ENCODE data around the gene GPR152. TPM values are rescaled to one million over a fixed set of nuclear protein-coding genes. Genes with fewer than 3 reads are reported as not detected.
"Not testable (repeated sequence)": the region's sequence is repeated elsewhere in the genome, so short reads cannot be mapped to it uniquely, and the experiment has no call there.

The GPR152 gene
- total RNA-seq, 2 experiments from 2014 or later, result not detected

- H3K4me3 ChIP-seq (ENCODE audit: low read length), result no peak overlapping the region
- Mint-ChIP-seq H3K27me3 (no peaks in the 10 kb centered on the region), H3K9me3 (no peaks in the 10 kb centered on the region), H3K4me1 (ENCODE audit: low read depth) (peaks cover 71% of the 10 kb centered on the region), H3K36me3 (ENCODE audit: low read depth) (peaks cover 74% of the 10 kb centered on the region), H3K27ac (peak overlapping the region; percentile 95), H3K4me3 (peak overlapping the region; percentile 83)
- H3K4me1 ChIP-seq (ENCODE audit: insufficient read depth, low read length), result peaks cover 84% of the 10 kb centered on the region
- peak overlapping the region; percentile 44 to 58 for H3K27ac ChIP-seq (ENCODE audit: low read depth in 1 of 2, low read length in 2 of 2)
- DNase-seq, result peak in 4 of 14 experiments; percentile 6 to 66 (median 54)
- TF ChIP-seq, protein P1, sequence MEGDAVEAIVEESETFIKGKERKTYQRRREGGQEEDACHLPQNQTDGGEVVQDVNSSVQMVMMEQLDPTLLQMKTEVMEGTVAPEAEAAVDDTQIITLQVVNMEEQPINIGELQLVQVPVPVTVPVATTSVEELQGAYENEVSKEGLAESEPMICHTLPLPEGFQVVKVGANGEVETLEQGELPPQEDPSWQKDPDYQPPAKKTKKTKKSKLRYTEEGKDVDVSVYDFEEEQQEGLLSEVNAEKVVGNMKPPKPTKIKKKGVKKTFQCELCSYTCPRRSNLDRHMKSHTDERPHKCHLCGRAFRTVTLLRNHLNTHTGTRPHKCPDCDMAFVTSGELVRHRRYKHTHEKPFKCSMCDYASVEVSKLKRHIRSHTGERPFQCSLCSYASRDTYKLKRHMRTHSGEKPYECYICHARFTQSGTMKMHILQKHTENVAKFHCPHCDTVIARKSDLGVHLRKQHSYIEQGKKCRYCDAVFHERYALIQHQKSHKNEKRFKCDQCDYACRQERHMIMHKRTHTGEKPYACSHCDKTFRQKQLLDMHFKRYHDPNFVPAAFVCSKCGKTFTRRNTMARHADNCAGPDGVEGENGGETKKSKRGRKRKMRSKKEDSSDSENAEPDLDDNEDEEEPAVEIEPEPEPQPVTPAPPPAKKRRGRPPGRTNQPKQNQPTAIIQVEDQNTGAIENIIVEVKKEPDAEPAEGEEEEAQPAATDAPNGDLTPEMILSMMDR (IDR thresholded peaks at IDR 0.05), result no peak
- peaks cover 48% of the 10 kb centered on the region for H3K36me3 ChIP-seq (ENCODE audit: insufficient read depth, low read length)
- no peaks in the 10 kb centered on the region for H3K27me3 ChIP-seq (ENCODE audit: control insufficient read depth in 1 of 2, insufficient read depth in 2 of 2, low read length in 2 of 2)
- POLR2A ChIA-PET, result interaction anchor here (0.6 to 5.5 kb wide), 12 partner anchors 10 to 135 kb away, joined by 3 to 102 read pairs (median 8); partner anchors contain the start of genes CDK2AP2, PITPNM1, PPP1CA and PTPRCAP
- H3K9me3 ChIP-seq (ENCODE audit: control insufficient read depth in 1 of 2, insufficient read depth in 1 of 2, low read length in 2 of 2), result no peaks in the 10 kb centered on the region
- CTCF ChIA-PET, result interaction anchor here (1.1 to 1.2 kb wide), 2 partner anchors 80 to 104 kb away, joined by 3 read pairs; no protein-coding TSS in a partner anchor
- ATAC-seq (ENCODE audit: poor library complexity), result no peak
- intact Hi-C loops (cut with DNase I, micrococcal nuclease), result loop anchor here (1.0 to 10.0 kb wide), 2 partner anchors 19 to 202 kb away; partner anchors contain the start of genes ANKRD13D (in 1 of the 2) and PITPNM1 (in 1 of the 2)
Observed at GRCh38 chr11:67486481-67487195, 34.1 kb upstream of the GPR152 start.

DNA sequence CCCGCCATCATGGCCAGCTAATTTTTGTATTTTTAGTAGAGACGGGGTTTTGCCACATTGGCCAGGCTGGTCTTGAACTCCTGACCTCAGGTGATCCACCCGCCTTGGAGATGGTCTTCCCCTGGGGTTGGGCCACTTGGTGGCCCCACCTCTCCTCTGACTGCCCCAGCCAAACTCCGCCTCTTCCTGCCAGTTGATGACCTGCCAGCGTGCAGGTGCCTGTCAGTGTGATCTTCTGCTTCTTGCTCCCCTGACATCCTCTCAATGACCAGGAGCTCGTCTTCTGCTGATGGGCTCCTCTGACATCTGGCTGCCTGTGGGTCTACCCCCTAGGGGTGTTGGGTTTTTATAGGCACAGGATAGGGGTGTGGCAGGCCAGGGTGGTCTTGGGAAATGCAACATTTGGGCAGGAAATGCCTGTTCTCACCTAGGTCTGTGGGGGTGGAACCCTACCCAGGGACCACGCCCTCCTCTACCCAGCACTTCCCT, 33.4 kb upstream of the GPR152 start:
- not testable (repeated sequence) for H3K9me3 Mint-ChIP-seq; H3K27me3 Mint-ChIP-seq; H3K4me3 ChIP-seq (ENCODE audit: low read length); ATAC-seq (ENCODE audit: poor library complexity); H3K27me3 ChIP-seq (ENCODE audit: control insufficient read depth in 1 of 2, insufficient read depth in 2 of 2, low read length in 2 of 2); H3K9me3 ChIP-seq (ENCODE audit: control insufficient read depth in 1 of 2, insufficient read depth in 1 of 2, low read length in 2 of 2)
- peak overlapping the region; percentile 83 for H3K4me3 Mint-ChIP-seq
- H3K36me3 Mint-ChIP-seq (ENCODE audit: low read depth), result peaks cover 68% of the 10 kb centered on the region
- H3K27ac Mint-ChIP-seq, result peak overlapping the region; percentile 95
- CTCF ChIA-PET, result interaction anchor here (0.6 to 1.4 kb wide), 4 partner anchors 20 to 146 kb away, joined by 3 to 4 read pairs (median 3); partner anchors contain the start of gene PITPNM1
- H3K4me1 Mint-ChIP-seq (ENCODE audit: low read depth), result peaks cover 71% of the 10 kb centered on the region
- POLR2A ChIA-PET, result interaction anchor here (0.6 to 5.5 kb wide), 11 partner anchors 12 to 135 kb away, joined by 3 to 102 read pairs (median 9); partner anchors contain the start of genes CDK2AP2, PITPNM1, PPP1CA and PTPRCAP
- peaks cover 40% of the 10 kb centered on the region for H3K36me3 ChIP-seq (ENCODE audit: insufficient read depth, low read length)
- H3K4me1 ChIP-seq (ENCODE audit: insufficient read depth, low read length), result peaks cover 84% of the 10 kb centered on the region
- intact Hi-C loops (cut with DNase I, micrococcal nuclease), result loop anchor here in 1 of 2 experiments (10.0 kb wide), 1 partner anchor 201 kb away; the partner anchor contains the start of gene ANKRD13D
- H3K27ac ChIP-seq (ENCODE audit: low read depth in 1 of 2, low read length in 2 of 2), result peak overlapping the region; percentile 44 to 58
- peak in 10 of 14 experiments; percentile 20 to 91 (median 42) for DNase-seq

- ChIA-PET POLR2A (interaction anchor here (0.6 to 5.5 kb wide), 16 partner anchors 11 to 133 kb away, joined by 3 to 110 read pairs (median 10); partner anchors contain the start of genes CDK2AP2, PITPNM1, PPP1CA and PTPRCAP), CTCF (interaction anchor here (0.9 to 1.4 kb wide), 2 partner anchors 16 to 21 kb away, joined by 3 read pairs; partner anchors contain the start of genes PITPNM1 and TMEM134)
- TF ChIP-seq, protein P1 (IDR thresholded peaks at IDR 0.05), result no peak
- no peaks in the 10 kb centered on the region for H3K27me3 ChIP-seq (ENCODE audit: control insufficient read depth in 1 of 2, insufficient read depth in 2 of 2, low read length in 2 of 2)
- peak overlapping the region; percentile 95 for H3K27ac Mint-ChIP-seq
- DNase-seq (peak in 11 of 14 experiments; percentile 32 to 82 (median 56)), ATAC-seq (ENCODE audit: poor library complexity) (peak; percentile 4)
- peaks cover 30% of the 10 kb centered on the region for H3K36me3 ChIP-seq (ENCODE audit: insufficient read depth, low read length)
- no peaks in the 10 kb centered on the region for H3K9me3 ChIP-seq (ENCODE audit: control insufficient read depth in 1 of 2, insufficient read depth in 1 of 2, low read length in 2 of 2)
- peaks cover 78% of the 10 kb centered on the region for H3K4me1 ChIP-seq (ENCODE audit: insufficient read depth, low read length)
- H3K4me3 Mint-ChIP-seq, result peak overlapping the region; percentile 91
- peak overlapping the region; percentile 80 for H3K4me3 ChIP-seq (ENCODE audit: low read length)
- H3K4me1 Mint-ChIP-seq (ENCODE audit: low read depth), result peaks cover 70% of the 10 kb centered on the region
- peak overlapping the region; percentile 90 for H3K27ac ChIP-seq (ENCODE audit: low read depth in 1 of 2, low read length in 2 of 2)
- no peaks in the 10 kb centered on the region for H3K9me3 Mint-ChIP-seq
- peaks cover 58% of the 10 kb centered on the region for H3K36me3 Mint-ChIP-seq (ENCODE audit: low read depth)
- H3K27me3 Mint-ChIP-seq, result no peaks in the 10 kb centered on the region
- intact Hi-C loops (cut with DNase I, micrococcal nuclease), result loop anchor here in 1 of 2 experiments (1.0 to 10.0 kb wide), 4 partner anchors 16 to 200 kb away; partner anchors contain the start of genes ANKRD13D, CARNS1, PTPRCAP and TMEM134
Observed at GRCh38 chr11:67484847-67485311, 32.4 kb upstream of the GPR152 start.
